Inflammatory macrophage treated with lipopolysaccharide for 1 hour (primary cell): Measurements from ENCODE around the gene FAM9C.
"Not testable (repeated sequence)": the region's sequence is repeated elsewhere in the genome, so short reads cannot be mapped to it uniquely, and the experiment has no call there.

Experiments
- DNase-seq, 2 donors: peaks; one replicate each; pipeline ENCODE4 v3.0.0-alpha.2; 2020 to 2022

The FAM9C gene

DNA sequence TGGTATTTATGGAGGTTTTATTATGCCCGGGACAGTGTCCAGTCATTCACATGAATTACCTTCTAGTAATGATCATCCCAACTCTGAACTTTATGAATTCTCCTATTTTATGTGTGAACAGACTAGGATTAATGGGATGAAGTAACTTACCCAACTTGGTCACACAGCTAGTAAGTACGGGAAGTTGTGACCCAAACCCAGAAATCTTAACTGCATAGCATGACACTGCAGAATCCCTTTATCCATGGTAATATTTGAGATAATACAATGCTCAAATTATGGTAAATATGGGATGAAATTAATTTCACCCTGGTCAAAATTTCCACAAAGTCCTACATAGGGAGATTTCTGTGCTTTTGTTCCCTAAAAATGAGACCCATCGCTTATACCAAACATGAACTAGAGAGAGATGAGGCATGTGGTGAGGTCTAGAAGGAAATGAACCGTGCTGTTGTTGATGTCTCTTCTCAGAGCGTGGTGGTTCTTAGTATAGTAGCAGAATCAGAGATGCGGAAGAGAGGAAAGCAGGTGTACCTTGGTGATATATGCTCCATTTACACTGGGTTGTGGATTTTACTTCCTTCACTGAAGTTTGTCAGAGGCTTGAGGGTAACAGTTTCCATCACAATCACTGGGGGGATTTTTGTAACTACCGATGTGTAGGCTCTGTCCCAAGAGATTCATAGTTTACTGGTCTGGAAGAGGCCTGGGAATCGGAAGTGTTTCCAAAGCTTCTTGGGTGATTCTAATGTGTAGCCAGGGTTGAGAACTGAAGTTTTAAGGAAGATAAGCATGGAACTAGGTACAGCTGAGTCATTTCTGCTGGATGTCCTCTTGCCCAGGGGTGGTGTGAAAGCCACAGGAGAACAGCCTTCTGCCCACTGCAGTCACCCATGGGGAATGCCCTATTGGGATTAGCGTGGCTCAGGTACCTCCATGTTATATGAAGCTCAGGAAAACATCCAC, 30.2 kb upstream of the FAM9C start:
- DNase-seq, result no peak

DNA sequence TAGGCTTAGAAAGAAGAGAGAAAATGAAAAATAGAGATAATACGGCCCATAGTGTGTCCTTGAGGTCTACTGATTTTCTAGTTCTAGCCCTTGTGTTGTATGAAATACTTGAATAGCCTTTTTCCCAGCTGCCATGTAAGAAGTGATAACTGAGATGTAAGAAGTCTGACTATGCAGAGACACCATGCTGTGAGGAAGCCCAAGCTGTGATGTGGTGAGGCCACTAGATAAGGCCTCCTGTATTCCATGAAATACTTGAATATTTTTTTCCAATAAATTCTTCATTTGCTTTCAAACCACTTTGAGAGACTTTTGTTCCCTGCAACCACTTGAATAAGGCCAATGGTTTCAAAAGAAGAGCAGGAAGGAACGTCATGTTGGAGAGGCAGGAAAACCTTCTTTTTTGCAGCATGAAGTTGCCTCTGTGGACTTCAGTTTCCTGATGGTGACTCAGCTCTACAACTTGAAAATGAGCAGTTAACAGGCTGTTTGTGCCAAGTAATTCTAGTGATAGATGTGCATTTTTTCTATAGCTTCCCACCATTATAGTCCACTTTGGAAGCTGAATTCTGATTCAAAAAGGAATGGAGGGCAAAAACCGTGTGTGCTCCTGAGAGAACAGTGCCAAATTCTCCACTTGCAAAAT, 25.5 kb upstream of the FAM9C start:
- DNase-seq, result no peak

DNA sequence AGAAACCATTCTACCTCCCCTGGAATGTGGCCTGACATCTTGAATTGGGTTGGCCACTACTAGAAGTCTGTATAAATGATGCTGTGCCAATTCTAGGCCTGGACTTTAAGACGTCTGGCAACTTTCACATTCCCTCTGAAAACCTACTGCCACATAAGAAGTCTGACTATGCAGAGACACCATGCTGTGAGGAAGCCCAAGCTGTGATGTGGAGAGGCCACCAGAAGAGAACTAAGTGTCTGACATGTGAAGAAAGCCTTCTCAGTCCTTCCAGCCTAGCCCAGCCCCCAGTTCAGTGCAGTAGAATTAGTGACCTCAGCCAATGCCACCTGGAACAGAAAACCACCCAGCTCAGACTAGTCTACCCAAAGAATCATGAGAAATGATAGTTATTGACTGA, 24.2 kb upstream of the FAM9C start:
- no peak for DNase-seq

DNA sequence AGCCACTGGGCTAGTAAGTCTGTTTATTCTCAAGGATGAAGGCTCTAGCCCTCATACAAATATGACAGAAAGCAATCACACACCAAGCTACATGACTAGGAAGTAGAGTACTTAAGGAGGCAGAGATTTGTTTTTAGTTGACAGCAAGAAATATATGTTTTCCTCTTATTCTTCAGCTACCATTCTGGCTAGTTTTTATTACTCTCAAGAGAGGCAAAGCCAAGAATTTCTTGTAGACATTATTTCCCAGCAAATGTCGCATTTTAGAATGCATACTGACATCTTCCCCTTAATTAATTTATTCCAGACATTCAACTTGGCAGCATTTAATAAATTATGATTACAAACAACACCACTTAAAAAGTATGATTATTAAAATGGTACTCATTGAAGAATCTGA, 23.4 kb upstream of the FAM9C start:
- DNase-seq, result no peak

DNA sequence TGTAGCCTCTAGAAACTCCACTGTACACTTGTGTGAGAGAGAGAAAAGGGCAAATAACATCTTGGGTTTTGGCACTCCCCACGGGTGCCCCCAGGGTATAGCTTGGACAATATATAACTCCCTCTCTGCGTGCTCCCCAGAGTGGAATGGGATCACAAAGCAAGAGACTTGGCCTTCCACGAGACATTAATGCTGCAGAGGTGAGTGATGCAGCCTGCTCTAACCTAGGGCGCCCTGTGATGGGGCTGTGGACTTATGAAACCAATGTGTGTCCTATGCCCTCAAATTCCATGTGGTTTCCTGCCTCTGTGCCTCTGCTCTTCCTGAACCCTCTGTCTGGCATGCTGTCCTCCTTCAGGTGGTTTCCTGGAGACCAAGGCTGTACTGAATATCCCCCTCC, 22.0 kb upstream of the FAM9C start:
- DNase-seq, result no peak

DNA sequence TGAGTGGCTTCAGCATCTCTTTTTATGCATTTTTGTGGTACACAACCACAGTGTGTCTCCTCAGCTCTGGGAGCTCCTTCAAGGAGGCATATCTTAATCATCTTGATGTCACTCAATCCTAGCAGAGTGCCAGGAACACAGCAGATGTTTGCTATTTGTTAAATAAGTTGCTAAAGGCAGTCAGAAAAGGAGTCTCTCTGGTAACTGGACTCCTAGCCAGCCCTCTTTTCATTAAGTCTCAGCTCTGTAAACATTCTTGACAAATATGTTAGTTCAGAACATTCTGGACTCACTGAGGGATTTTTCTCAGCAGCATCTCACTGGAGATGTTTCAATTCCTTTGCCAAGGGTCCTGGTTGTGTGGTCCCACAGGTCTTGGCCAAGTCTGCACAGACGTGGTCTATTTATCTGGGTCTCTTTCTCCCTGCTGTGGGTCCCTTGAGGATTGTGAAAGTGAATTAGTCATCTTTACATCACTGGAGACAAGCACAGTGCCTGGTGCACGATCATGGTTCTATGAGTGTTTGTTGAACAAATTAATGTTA, 20.3 kb upstream of the FAM9C start:
- no peak for DNase-seq

DNA sequence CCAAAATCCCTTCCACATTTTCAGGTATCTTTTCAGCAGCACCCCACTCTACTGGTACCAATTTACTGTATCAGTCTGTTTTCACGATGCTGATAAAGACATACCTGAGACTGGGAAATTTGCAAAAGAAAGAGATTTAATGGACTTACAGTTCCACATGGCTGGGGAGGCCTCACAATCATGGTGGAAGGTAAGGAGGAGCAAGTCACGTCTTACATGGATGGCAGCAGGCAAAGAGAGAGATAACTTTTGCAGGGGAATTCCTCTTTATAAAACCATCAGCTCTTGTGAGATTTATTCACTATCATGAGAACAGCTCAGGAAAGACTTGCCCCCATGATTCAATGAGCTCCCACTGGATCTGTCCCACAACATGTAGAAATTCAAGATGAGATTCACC, 18.7 kb upstream of the FAM9C start:
- not testable (repeated sequence) for DNase-seq

DNA sequence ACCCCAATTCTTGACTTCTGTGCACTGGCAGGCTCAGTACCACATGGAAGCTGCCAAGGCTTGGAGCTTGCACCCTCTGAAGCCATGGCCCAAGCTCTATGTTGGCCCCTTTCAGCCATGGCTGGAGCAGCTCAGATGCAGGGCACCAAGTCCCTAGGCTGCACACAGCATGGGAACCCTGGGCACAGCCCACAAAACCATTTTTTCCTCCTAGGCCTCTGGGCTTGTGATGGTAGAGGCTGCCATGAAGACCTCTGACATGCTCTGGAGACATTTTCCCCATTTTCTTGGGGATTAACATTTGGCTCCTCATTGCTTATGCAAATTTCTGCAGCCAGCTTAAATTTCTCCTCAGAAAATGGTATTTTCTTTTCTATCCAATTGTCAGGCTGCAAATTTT, 17.9 kb upstream of the FAM9C start:
- not testable (repeated sequence) for DNase-seq

DNA sequence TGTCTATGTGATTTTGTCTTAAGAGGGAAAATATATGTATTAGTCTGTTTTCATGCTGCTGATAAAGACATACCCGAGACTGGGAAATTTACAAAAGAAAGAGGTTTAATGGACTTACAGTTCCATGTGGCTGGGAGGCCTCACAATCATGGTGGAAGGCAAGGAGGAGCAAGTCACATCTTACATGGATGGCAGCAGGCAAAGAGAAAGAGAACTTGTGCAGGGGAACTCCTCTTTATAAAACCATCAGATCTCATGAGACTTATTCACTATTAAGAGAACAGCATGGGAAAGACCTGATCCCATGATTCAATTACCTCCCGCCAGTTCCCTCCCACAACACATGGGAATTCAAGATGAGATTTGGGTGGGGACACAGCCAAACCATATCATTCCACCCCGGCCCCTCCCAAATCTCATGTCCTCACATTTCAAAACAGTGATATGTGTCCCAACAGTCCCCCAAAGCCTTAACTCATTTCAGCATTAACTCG, 16.8 kb upstream of the FAM9C start:
- DNase-seq, result not testable (repeated sequence)

DNA sequence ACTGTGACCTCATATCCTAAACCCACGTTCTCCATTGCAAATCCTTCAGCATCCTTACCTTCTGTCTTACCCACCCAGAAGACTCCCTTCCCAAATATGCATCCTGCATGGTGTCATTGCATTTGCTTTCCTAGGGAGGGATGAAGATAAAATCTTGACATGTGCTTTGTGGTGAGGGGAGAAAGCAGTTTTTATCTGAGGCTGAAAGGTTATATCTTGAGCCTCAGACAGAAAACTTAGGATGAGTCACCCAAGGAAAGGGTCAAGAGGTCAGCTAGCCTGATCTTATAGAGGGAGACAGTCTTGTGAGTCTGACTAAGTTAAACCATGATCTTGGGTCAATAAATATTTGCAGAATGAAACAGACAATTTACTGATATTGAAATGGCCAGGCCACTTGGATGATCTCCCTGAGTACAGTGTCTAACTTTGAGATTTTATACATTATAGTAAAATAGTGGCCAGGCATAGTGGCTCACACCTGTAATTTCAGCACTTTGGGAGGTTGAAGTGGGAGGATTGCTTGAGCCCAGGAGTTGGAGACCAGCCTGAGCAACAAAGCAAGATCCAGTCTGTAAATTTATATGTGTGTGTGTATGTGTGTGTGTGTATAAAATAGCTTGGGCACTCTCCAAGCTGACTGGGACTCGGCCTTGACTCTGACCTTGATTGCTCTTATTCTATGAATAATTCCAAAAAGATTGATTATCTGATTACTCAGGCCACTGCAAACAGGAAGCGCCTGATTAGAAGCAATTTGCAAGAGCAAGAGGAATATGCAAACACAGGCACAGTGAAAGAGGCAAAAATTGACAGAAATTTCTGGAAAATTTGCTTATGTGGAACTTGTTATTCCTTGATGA, 15.4 kb upstream of the FAM9C start:
- peak; percentile 36 to 59 for DNase-seq

DNA sequence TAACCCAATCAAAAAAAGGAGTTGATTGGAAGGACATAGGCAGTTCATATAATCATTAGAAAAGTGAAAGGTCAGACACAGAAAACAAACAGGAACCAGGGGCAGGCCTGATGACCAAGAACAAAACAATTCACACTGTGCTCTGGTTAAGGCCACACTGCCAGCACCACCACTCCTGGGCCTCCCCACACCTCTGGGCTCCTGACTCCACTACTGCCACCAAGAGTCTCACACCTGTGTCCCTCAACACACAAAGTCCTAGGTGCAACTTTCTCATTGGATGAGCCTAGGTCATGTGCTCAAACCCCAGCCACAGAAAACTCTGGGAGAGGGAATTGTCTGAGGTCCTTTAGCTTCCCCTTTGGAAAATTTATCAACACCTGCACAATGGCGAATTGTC, 11.1 kb upstream of the FAM9C start:
- DNase-seq, result no peak

DNA sequence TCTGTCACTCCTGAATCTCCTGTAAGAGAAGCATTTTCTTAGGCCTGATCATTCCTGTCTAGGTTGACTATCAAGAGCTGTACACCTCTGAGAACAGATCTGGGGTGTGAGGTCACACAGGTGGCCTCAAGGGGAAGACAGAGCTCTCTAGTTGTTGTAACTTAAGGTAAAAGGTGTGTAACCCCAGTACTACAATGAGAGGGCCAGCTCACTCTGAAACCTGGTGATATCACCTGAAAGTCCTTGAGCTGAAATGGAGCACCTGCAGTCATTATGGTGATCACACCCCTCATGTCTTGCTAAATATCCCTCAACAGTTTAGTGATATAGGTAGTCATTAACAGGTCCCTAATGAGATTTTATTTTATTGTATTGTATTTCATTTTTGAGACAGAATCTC, 8.8 kb upstream of the FAM9C start:
- no peak for DNase-seq

DNA sequence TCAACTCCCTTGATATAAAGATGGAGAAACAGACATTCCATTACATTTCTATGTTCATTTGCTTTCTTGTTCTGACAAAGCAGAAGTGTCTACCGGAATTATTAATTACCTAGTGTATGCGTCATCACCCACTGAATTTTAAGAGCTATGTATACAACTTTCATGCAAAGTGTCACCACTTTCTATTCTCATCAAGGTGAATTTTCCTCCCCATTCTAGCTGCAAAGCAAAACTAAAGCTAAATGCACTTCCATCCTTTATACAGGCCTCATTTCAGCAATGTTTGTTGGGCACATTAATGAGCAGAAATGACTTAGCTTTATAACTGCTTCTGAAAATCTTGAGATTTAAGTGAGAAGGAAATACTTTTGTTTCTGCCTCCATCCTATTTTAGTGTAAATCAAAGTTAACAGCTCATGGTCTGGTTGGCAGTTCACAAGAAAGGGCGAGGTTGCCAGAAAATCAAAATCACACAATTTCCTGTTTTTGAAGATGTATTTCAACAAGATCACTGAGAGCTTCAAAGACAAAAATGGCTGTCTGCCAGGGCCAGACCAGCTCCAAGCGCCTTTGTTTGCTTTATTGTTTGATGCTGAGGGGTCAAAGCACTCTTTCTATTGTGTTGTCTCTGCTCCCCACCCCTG, 7.2 kb upstream of the FAM9C start:
- DNase-seq, result no peak

DNA sequence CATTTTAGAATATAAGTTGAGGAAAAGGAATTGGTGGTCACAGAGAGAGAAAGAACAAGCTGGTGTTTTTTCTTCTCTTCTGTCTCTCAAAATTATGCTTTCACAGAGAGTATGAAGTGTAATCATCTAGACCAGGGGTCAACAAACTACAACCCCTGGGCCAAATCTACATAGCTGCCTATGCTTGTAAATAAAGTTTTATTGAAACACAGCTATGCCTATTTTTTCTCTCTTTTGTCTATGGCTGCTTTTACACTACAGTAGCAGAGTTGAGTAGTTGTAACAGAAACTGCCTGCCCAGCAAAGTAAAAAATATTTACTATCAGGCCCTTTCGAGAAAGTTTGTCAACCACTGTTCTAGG, 6.7 kb upstream of the FAM9C start:
- DNase-seq, result no peak

DNA sequence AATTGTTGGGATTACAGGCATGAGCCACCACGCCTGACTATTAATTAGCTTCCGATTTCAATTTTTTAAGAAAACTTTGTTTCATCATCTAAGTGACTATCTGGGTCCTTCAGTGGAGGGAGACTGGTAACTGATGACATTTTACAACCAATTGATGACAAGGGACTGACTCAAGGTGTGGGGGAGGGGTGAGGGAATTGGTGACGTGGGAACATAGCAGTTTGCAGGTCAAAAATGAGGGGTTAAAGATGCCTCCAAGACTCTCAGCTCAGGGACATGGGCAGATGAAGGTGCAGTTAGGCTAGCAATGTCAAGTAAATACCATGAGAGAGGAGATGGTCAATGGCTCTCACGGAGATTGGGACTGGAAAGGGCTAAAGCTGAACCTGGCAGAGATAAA, 5.7 kb upstream of the FAM9C start:
- DNase-seq, result no peak

DNA sequence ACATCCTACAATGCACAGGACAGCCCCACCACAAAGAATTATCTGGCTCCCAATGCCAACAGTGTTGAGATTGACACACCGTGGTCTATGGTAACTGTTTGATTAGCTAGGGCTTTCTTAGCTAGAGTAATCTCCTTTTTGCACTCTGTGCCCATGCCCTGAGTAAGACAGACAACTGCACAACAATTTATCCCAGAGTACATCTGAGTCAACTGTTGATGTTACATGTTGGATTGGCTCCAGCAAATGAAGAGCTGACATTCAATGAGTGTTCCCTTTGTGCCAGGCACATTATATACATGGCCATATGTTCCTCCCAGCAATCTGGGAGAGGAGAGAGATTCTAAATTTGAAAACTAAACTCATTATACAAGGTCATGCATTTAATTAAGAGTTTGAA, 3.9 kb upstream of the FAM9C start:
- DNase-seq, result no peak

DNA sequence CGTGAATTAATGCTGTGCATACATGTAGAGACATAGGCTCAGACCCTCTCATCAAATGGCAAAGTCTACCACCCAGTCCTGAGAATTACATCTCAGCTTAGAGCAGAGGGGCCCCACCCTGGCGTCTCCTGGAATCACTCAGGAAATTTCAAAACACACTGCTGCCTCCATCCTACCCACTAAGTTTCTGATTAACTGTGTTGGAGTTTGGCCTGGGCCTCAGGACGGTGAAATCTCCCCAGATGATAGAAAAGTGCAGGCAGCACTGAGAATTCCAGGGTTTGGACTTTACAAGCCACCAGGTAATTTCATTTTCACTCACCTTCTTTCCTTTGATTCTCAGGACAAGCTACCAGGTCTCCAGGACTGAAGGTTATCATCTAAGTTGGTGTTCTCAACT, 3.3 kb upstream of the FAM9C start:
- no peak for DNase-seq

DNA sequence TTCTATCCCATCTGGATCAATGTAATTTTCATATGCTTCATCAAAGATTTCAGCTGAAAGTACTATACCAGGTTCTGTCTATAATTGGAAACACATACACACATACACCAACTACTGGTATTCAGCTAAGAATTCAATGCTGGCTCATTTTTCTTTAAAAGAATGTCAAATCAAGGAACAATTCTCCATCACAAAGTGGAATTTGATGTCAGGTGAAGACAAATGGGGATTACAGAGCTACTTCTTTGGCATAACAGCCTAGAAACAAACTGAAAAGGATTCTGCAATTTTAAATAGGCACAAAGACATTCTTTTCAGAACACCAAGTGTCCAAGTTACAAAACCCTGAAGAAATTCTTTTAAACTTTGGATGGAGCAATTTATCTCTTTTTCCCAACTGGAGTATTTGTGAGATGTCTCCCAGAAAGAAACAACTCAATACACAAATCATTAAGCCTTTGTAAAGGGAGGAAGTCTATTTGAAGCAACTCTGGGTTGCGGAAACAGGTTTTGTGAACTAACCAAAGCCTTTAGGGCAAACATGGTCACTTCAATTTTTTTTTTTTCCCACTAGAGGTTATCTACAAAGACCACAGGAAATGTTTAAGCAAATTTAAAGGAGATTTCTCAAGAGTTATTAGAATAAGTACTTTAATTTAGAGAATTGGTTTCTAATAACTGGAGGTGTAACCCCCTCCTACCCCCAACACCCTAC, 1.9 kb upstream of the FAM9C start:
- DNase-seq, result no peak

DNA sequence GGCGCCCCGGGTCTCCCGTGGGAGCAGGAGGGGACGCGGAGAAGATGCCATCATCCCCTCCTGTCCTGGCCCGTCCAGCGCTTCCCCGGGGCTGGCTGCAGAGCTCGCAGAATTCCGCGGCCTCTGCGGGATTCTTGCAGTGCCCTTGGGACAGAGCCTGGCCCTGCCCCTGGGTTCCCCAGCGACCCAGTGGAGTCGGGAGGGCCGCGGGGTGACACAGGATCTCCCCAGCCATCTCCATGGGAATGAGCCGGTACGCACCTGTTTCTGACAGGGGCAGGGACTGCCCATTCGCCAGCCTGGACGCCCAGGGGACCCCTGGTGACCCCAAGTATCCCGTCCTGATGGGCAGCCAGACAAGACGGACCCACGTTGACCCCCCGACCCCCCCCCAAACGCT, 482 bp downstream of the FAM9C start:
- no peak for DNase-seq

DNA sequence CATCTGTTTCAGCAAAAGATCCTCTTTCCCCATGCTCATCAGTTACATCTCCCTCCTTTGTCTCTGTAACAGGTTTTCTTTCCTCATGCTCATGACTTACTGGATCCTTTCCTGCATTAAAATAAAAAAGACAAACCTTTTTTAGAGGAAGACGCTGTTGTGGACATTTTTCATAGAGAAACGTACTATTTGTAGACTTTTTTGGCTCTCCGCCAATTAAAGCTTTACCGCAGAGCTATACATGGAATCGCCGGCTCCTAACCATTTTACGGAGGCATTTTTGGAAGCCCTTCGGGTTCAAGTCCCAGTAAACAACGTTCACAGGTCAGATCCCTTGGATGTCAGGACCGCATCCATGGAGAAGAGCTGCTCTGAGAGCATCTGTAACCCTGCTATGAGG, 1.3 kb downstream of the FAM9C start:
- no peak for DNase-seq

DNA sequence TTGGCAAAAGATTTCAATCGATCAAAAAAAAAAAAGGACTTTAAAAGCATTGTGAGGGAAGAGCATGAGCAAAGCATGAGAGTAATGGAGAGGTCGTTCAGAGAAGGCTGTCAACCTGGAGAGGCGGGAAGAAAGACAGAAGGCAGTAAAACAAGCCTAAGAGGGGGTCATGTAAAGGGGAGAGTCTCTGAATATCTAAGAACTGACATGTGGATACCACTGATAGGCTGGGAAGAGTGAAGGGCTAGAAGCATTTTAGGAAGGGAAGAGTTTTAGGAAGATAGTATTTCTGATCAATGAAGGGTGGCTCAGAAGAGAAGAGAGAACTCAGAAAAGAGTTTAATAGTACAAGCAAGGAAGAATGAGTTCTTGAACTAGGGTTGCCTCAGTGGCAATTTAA, 7.5 kb downstream of the FAM9C start:
- DNase-seq, result no peak

DNA sequence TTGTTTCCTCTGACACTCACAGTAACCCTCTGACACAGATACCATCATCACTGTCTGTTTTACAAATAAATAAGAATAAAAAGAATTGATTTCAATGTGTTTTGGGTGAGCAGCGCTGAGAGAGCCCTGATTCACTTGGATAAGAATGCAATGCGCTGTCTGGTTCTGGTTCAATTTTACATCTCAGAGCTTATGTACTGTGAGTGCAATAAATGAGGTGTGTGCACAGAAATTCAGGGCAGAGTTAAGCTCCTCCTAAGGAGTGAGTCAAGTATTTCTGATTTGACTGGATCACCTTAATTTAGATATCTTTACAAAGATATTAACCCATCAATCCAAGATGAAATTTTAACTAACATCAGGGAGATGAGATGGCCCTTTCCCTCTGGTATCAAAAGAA, 11.2 kb downstream of the FAM9C start:
- DNase-seq, result no peak
